ENCODE measurements around the gene ARHGAP33. TPM values are rescaled to one million over a fixed set of nuclear protein-coding genes. Genes with fewer than 3 reads are reported as not detected.

The ARHGAP33 gene
- total and polyA plus RNA-seq, 7 donors, result 0.68 to 4.0 (median 1.4) TPM

DNA sequence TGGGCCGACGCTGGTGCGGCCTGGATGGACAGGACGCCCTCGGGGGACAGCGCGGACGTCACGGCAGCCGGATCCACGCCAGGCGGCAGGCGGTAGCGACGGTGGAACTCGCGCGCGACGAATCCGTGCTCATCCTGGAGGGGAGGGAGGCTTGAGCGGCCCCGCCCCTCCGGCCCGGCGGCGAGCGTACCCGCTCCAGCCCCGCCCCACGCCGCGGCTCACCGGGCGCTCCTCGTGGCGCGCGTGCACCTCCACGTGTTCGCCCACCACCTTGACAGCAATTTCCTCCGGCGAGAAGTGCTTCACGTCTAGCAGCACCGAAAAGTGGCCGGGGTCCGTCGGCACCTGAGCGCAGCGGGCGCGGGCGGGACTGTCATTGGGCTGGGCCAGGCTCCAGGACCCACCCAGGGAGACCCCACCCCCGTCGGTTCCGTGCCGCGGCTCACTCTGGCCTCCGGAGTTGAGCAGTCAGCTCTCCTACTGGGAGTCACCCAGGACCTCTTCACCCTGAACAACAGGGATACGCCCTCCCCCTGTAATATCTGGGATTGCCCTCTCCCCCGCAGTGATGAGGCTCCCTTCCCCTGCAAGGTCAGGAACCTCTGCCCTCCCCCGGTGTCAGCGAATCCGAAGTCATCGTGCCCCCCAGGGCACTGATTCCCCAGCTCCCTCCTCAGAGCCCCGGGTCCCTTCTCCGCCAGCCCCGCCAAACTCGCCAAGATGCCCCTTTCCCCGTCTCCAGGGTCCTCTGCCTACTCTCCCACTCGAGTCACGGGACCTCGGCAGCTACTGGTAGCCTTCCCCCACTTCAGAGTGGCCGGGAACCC is 19.6 kb upstream of the ARHGAP33 start:
- WGBS, 3 donors, result 1 to 8% (median 6%) methylated on average over 49 to 74 of the region's 74 CpGs
- Histone ChIP-seq H3K27ac (peak overlapping the region; percentile 94), H3K27me3 (ENCODE audit: insufficient read depth in 3 of 3, low read length in 2 of 3) (no peaks in the 10 kb centered on the region), H3K4me3 (peak overlapping the region; percentile 83), H3K36me3 (ENCODE audit: insufficient read depth in 1 of 2, low read depth in 1 of 2) (peaks cover 0 to 27% of the 10 kb centered on the region in 2 donors), H3K9me3 (no peaks in the 10 kb centered on the region), H3K4me1 (peaks cover 14% of the 10 kb centered on the region)
- intact Hi-C loops (cut with DNase I), result loop anchor here in 1 of 2 donors (5.0 kb wide), 1 partner anchor 177 kb away; no protein-coding TSS in a partner anchor
- peak; percentile 51 to 59 (median 56) for ATAC-seq
- DNase-seq, result peak; percentile 94 to 97
- TF ChIP-seq, protein P1, sequence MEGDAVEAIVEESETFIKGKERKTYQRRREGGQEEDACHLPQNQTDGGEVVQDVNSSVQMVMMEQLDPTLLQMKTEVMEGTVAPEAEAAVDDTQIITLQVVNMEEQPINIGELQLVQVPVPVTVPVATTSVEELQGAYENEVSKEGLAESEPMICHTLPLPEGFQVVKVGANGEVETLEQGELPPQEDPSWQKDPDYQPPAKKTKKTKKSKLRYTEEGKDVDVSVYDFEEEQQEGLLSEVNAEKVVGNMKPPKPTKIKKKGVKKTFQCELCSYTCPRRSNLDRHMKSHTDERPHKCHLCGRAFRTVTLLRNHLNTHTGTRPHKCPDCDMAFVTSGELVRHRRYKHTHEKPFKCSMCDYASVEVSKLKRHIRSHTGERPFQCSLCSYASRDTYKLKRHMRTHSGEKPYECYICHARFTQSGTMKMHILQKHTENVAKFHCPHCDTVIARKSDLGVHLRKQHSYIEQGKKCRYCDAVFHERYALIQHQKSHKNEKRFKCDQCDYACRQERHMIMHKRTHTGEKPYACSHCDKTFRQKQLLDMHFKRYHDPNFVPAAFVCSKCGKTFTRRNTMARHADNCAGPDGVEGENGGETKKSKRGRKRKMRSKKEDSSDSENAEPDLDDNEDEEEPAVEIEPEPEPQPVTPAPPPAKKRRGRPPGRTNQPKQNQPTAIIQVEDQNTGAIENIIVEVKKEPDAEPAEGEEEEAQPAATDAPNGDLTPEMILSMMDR (IDR thresholded peaks at IDR 0.05), result no peak

DNA sequence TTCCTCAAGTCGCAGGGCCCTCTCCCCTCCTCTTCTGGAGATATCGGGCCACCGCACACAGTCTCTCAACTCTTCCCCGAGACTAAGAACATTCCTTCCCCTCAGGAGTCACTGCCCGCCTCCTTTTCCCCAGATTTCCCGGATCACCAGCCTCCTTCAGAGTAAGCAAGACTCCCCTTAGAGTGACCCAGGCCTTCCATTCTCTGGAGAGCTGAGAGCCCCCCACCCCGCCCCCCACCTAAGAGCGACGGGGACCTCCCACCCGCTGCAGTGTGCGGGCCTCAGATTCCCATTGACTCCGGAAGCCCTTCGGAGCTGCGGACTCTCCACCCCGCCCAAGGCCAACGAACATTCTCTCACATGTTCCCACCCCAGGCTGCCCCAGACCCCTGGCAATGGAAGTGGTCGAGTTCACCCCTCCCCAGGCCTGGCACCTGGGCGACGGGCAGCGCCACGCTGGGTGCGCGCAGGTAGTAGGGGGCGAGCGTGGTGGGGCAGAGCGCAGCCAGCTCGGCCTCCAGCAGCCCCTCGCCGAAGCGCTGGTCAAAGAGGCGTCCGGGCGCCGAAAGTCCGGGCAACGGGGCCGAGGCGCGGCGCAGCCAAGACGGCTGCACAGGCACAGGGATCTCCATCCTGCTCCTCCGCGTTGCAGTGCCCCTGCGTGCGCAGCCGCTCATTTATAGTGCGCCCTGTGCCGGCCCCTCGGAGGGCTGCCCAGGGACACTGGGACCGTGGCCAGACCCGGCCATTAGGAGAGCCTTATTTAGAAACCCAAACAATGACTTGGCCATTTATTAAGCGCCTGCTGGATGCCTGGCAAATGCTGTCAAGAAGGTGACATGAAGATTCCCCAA is 18.8 kb upstream of the ARHGAP33 start, which contains the start of gene HSPB6:
Gene HSPB6 (minus strand): TSS at position 653 of the 854 bp plus-strand sequence. CDS start 21 bp downstream, at position 632.
- TF ChIP-seq, protein P1 (IDR thresholded peaks at IDR 0.05), result no peak
- Histone ChIP-seq H3K9me3 (no peaks in the 10 kb centered on the region), H3K4me3 (peak within 1 kb of the TSS; percentile 83), H3K4me1 (peaks cover 14% of the 10 kb centered on the region), H3K27me3 (ENCODE audit: insufficient read depth in 3 of 3, low read length in 2 of 3) (no peaks in the 10 kb centered on the region), H3K27ac (peak within 1 kb of the TSS; percentile 94), H3K36me3 (ENCODE audit: insufficient read depth in 1 of 2, low read depth in 1 of 2) (peaks cover 0 to 27% of the 10 kb centered on the region in 2 donors)
- intact Hi-C loops (cut with DNase I), result loop anchor here in 1 of 2 donors (5.0 kb wide), 1 partner anchor 176 kb away; no protein-coding TSS in a partner anchor
- peak; percentile 40 to 56 (median 53) for ATAC-seq
- WGBS, 3 donors, result 1 to 5% (median 3%) methylated on average over 52 of the region's 52 CpGs
- DNase-seq, result peak; percentile 85 to 92

DNA sequence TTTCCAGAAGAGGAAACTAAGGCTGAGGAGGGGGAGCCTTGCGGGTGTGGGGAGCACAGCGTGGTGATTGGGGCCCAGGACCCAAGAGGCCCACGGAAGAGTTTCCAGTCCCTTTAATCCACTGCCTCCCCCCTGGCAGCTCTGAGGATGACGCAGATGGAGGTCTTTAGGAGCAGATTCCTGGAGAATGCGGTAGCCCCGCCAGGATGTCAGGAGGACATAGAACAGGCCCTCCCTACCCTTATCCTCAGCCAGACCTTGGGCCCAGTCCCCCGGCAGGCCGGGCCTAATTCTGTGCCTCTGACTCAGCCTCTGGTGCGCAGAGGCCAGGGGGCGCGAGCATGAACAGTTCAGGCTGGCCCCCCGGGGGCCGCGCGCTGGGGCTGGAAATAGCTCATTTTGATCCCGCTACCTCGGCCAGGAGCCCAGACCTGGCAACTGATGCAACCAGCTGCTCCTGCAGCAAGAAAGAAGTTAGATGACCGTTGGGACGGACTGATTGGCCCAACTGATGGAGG is 18.1 kb upstream of the ARHGAP33 start:
- peak; percentile 92 to 97 for DNase-seq
- Histone ChIP-seq H3K27ac (peak overlapping the region; percentile 94), H3K4me3 (peak overlapping the region; percentile 83), H3K27me3 (ENCODE audit: insufficient read depth in 3 of 3, low read length in 2 of 3) (no peaks in the 10 kb centered on the region), H3K4me1 (peaks cover 14% of the 10 kb centered on the region), H3K36me3 (ENCODE audit: insufficient read depth in 1 of 2, low read depth in 1 of 2) (peaks cover 3 to 27% of the 10 kb centered on the region in 2 donors), H3K9me3 (no peaks in the 10 kb centered on the region)
- 1 to 2% (median 1%) methylated on average over 19 of the region's 19 CpGs for WGBS, 3 donors
- peak; percentile 67 to 72 (median 69) for ATAC-seq
- intact Hi-C loops (cut with DNase I), result loop anchor here in 1 of 2 donors (5.0 kb wide), 1 partner anchor 175 kb away; no protein-coding TSS in a partner anchor
- TF ChIP-seq, protein P1 (IDR thresholded peaks at IDR 0.05), result no peak

DNA sequence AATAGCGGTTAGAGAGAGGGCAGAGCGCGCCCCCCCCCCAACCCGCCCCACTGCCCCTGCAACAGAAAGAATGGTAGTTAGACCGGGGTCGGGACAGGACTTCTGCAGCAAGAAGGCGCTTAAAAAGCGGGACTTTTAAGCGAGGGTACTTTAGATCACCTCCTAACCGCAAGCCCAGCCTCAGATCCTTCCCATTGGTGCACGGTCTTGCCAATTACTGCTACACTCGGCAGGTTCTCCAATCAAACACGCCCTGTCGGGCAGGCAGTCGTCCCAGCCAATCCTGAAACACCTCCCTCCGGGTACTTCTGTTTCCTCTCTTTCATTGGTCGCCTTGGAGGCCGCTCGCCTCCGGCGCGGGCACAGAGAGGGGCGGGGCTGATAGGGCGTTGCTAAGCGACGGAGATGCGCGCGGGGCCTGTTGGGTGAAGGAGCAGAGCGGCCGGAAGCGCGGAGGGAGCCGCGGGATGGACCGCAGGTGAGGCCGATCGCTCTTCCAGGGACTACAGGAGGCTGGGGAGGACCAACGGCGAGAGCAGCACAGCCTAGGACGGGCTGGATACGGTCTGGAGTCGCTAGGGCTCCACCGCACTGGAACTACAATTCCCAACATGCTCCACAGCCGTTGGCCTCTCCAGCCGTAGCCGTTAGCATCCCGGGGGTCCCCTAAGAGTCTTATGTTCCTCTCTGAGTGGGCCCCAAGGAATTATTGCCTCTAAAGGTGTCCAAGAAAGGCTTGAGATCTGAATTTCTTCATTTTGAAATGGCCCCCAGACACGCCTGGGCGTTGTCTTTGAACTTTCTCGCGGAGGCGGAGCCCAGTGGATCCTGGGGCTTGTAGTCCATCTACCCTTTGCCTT is 17.4 kb upstream of the ARHGAP33 start, which contains the start of gene PROSER3:
Gene PROSER3 (plus strand): TSS at position 428 of the 860 bp plus-strand sequence. CDS start 40 bp downstream, at position 468.
- Histone ChIP-seq H3K4me1 (peaks cover 14% of the 10 kb centered on the region), H3K27me3 (ENCODE audit: insufficient read depth in 3 of 3, low read length in 2 of 3) (no peaks in the 10 kb centered on the region), H3K36me3 (ENCODE audit: insufficient read depth in 1 of 2, low read depth in 1 of 2) (peaks cover 3 to 25% of the 10 kb centered on the region in 2 donors), H3K4me3 (peak within 1 kb of the TSS; percentile 83), H3K27ac (peak within 1 kb of the TSS; percentile 94), H3K9me3 (no peaks in the 10 kb centered on the region)
- TF ChIP-seq, protein P1 (IDR thresholded peaks at IDR 0.05), result no peak
- intact Hi-C loops (cut with DNase I), result loop anchor here in 1 of 2 donors (5.0 kb wide), 1 partner anchor 174 kb away; no protein-coding TSS in a partner anchor
- ATAC-seq (peak; percentile 76 to 81 (median 79)), DNase-seq (peak; percentile 97 to 99)
- 0 to 1% (median 0%) methylated on average over 52 to 53 of the region's 53 CpGs for WGBS, 3 donors
